DOHH2 (cell line): ENCODE data around the gene GTSE1.
"Not testable (repeated sequence)": the region's sequence is repeated elsewhere in the genome, so short reads cannot be mapped to it uniquely, and the experiment has no call there.

Experiments used
- H3F3A ChIP-seq: fragments of 200-600 bp; sonication (generic), shearing (Covaris generic); 2 replicates; pipeline ENCODE4 v1.6.0; 2016; ENCODE audit warnings: antibody characterized with exemption, mild to moderate bottlenecking; ENCODE audit not compliant: control insufficient read depth, insufficient read depth
- H3K27ac ChIP-seq: fragments of 200-600 bp; sonication (generic); 2 replicates; pipeline ENCODE4 v1.5.1; 2014; ENCODE audit warnings: low read depth, mild to moderate bottlenecking, low read length, moderate library complexity
- H3K27me3 ChIP-seq: fragments of 200-600 bp; sonication (generic); 2 replicates; pipeline ENCODE4 v1.6.1; 2014; ENCODE audit warnings: mild to moderate bottlenecking, low read length, mixed read lengths; ENCODE audit not compliant: control insufficient read depth
- H3K36me3 ChIP-seq: fragments of 200-600 bp; sonication (generic); 2 replicates; pipeline ENCODE4 v1.6.1; 2014; ENCODE audit warnings: mild to moderate bottlenecking, low read length, moderate library complexity, mixed read lengths; ENCODE audit not compliant: control insufficient read depth
- H3K4me1 ChIP-seq: fragments of 200-600 bp; sonication (generic); 2 replicates; pipeline ENCODE4 v1.6.1; 2014; ENCODE audit warnings: mild to moderate bottlenecking, low read length, mixed read lengths; ENCODE audit not compliant: control insufficient read depth
- H3K4me2 ChIP-seq: fragments of 200-600 bp; sonication (generic); 2 replicates; pipeline ENCODE4 v1.6.0; 2014; ENCODE audit warnings: mild to moderate bottlenecking, low read length, moderate library complexity
- H3K4me3 ChIP-seq: fragments of 200-600 bp; sonication (generic); 2 replicates; pipeline ENCODE4 v1.5.1; 2014; ENCODE audit warnings: mild to moderate bottlenecking, low read length, mixed read lengths
- H3K79me2 ChIP-seq: fragments of 200-600 bp; sonication (generic); 2 replicates; pipeline ENCODE4 v1.6.1; 2014; ENCODE audit warnings: mild to moderate bottlenecking, low read length, mixed read lengths; ENCODE audit not compliant: control insufficient read depth
- H3K9me2 ChIP-seq: fragments of 200-600 bp; sonication (generic); replicated peaks from 2 replicates; pipeline ENCODE4 v1.6.1; 2014; ENCODE audit warnings: mild to moderate bottlenecking, low read length, mixed read lengths; ENCODE audit not compliant: control insufficient read depth
- H3K9me3 ChIP-seq: fragments of 200-600 bp; sonication (generic); 2 replicates; pipeline ENCODE4 v1.6.1; 2014; ENCODE audit warnings: antibody characterized with exemption, low read length, mixed read lengths; ENCODE audit not compliant: control insufficient read depth, insufficient read depth
- H4K20me1 ChIP-seq: fragments of 200-600 bp; sonication (generic); 2 replicates; pipeline ENCODE4 v1.6.0; 2014; ENCODE audit warnings: low read depth, mild to moderate bottlenecking, antibody characterized with exemption, low read length, moderate library complexity; ENCODE audit not compliant: control insufficient read depth, insufficient read depth
- CTCF ChIP-seq: fragments of 200-600 bp; sonication (generic); IDR thresholded peaks from one replicate; pipeline ENCODE4 v1.5.1; 2014; ENCODE audit warnings: antibody characterized with exemption, mild to moderate bottlenecking, low read depth, low read length; ENCODE audit not compliant: poor library complexity, severe bottlenecking
- EZH2phosphoT487 ChIP-seq: fragments of 200-600 bp; sonication (generic); IDR thresholded peaks from 2 replicates; pipeline ENCODE4 v1.6.1; 2017; ENCODE audit warnings: borderline replicate concordance, mild to moderate bottlenecking, antibody characterized with exemption, low read length, moderate library complexity, mixed read lengths

The GTSE1 gene

DNA sequence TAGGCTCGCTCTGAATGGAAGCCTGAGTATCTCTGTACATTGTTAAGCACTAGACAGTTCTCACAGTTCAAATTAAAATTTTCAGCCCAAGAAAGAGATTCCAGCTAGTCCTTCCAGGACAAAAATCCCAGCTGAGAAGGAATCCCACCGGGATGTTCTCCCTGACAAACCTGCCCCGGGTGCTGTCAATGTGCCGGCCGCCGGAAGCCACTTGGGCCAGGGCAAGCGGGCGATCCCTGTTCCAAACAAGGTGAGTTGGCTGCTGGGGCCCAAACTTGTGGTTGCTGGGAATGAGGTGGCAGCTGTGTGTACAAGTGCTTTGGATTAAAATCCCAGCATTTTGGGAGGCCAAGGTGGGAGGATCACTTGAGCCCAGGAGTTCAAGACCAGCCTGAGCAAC lies 15.4 kb downstream of the GTSE1 start:
- Histone ChIP-seq H3K27me3 (no peaks in the 10 kb centered on the region), H3K36me3 (peaks cover 88% of the 10 kb centered on the region), H4K20me1 (no peaks in the 10 kb centered on the region), H3K4me1 (no peaks in the 10 kb centered on the region), H3F3A (no peaks in the 10 kb centered on the region), H3K4me3 (no peak overlapping the region), H3K27ac (no peak overlapping the region), H3K9me2 (no peaks in the 10 kb centered on the region), H3K9me3 (no peaks in the 10 kb centered on the region), H3K79me2 (peaks cover 64% of the 10 kb centered on the region), H3K4me2 (no peak overlapping the region)
- no peak for TF ChIP-seq CTCF
- no peak for TF ChIP-seq EZH2phosphoT487

- not testable (repeated sequence) for H3K4me3 ChIP-seq, H3K9me3 ChIP-seq, H3F3A ChIP-seq, H3K9me2 ChIP-seq, H3K4me2 ChIP-seq, H3K4me1 ChIP-seq, H3K27ac ChIP-seq, H4K20me1 ChIP-seq, H3K27me3 ChIP-seq
- peaks cover 89% of the 10 kb centered on the region for H3K36me3 ChIP-seq
- peaks cover 64% of the 10 kb centered on the region for H3K79me2 ChIP-seq
Measured at GRCh38 chr22:46312848-46313247, 16.2 kb downstream of the GTSE1 start.

GRCh38 chr22:46315976-46316375 lies 19.3 kb downstream of the GTSE1 start:
- Histone ChIP-seq H3K27me3 (no peaks in the 10 kb centered on the region), H3K4me2 (no peak overlapping the region), H3K9me2 (no peaks in the 10 kb centered on the region), H3K4me1 (no peaks in the 10 kb centered on the region), H3F3A (no peaks in the 10 kb centered on the region), H3K27ac (no peak overlapping the region), H3K4me3 (no peak overlapping the region), H3K79me2 (peaks cover 58% of the 10 kb centered on the region), H3K9me3 (no peaks in the 10 kb centered on the region), H3K36me3 (peaks cover 85% of the 10 kb centered on the region), H4K20me1 (peaks cover 4% of the 10 kb centered on the region; the same call in 1 of the 2 replicates)
- TF ChIP-seq CTCF: no peak

DNA sequence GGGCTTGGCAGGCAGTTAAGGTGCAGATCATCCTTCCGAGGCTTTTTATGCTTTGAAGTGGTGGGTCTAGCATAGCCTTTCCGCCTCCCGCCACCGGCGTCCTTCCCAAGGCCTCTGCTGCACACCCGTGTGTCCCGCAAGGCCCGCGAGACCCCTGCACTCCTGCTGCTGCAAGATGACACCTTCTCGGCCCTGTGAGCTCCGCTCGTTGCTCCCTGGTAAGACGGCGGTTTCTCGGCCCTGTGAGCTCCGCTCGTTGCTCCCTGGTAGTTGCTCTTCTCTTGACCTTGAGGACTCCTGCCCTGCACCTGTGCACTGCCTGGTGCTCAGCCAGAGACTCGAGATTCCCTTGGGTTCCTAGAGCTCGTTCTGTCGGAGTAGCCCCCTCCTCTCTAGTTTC lies 21.0 kb downstream of the GTSE1 start:
- H3K9me3 ChIP-seq: no peaks in the 10 kb centered on the region
- TF ChIP-seq EZH2phosphoT487 (no peak), CTCF (no peak)
- no peak overlapping the region for H3K4me3 ChIP-seq
- H3K4me2 ChIP-seq: no peak overlapping the region
- H4K20me1 ChIP-seq: peaks cover 4% of the 10 kb centered on the region; the same call in 1 of the 2 replicates
- H3K27me3 ChIP-seq: no peaks in the 10 kb centered on the region
- no peak overlapping the region for H3K27ac ChIP-seq
- no peaks in the 10 kb centered on the region for H3K4me1 ChIP-seq
- peaks cover 55% of the 10 kb centered on the region for H3K79me2 ChIP-seq
- H3F3A ChIP-seq: no peaks in the 10 kb centered on the region
- no peaks in the 10 kb centered on the region for H3K9me2 ChIP-seq
- peaks cover 79% of the 10 kb centered on the region for H3K36me3 ChIP-seq
